Adipocyte (in vitro differentiated cells): Measurements from ENCODE around the gene BAG5.

Experiments
- DNase-seq: peaks from one replicate; pipeline ENCODE4 v3.0.0-alpha.2; 2015; ENCODE audit warnings: low read depth
- H3K27me3 ChIP-seq: replicated peaks from 2 replicates; pipeline ENCODE4 v1.7.0; 2013; ENCODE audit warnings: mild to moderate bottlenecking, low read length, moderate library complexity; ENCODE audit not compliant: control insufficient read depth, insufficient read depth
- H3K36me3 ChIP-seq: 2 replicates; pipeline ENCODE4 v1.7.0; 2013; ENCODE audit warnings: low read length, mild to moderate bottlenecking, moderate library complexity; ENCODE audit not compliant: control insufficient read depth, insufficient read depth, severe bottlenecking
- H3K4me1 ChIP-seq: 2 replicates; pipeline ENCODE4 v1.7.0; 2013; ENCODE audit warnings: mild to moderate bottlenecking, low read length, moderate library complexity; ENCODE audit not compliant: control insufficient read depth, insufficient read depth
- H3K4me3 ChIP-seq: 2 replicates; pipeline ENCODE4 v1.7.0; 2013; ENCODE audit warnings: mild to moderate bottlenecking, low read length, moderate library complexity
- H3K9ac ChIP-seq: 2 replicates; pipeline ENCODE4 v1.7.0; 2013; ENCODE audit warnings: mild to moderate bottlenecking, low read length, moderate library complexity
- H3K9me3 ChIP-seq: 2 replicates; pipeline ENCODE4 v1.7.0; 2013; ENCODE audit warnings: mild to moderate bottlenecking, low read length, moderate library complexity; ENCODE audit not compliant: control insufficient read depth

BAG5 gene

GRCh38 chr14:103544388-103545218 is 17.9 kb downstream of the BAG5 start:
- H3K36me3 ChIP-seq, result no peaks in the 10 kb centered on the region
- H3K4me3 ChIP-seq, result no peak overlapping the region
- H3K9me3 ChIP-seq, result no peaks in the 10 kb centered on the region
- peaks cover 54% of the 10 kb centered on the region for H3K4me1 ChIP-seq
- no peak for DNase-seq
- no peaks in the 10 kb centered on the region for H3K27me3 ChIP-seq
- H3K9ac ChIP-seq, result peak overlapping the region; percentile 8

GRCh38 chr14:103543721-103544387 is 18.6 kb downstream of the BAG5 start:
- Histone ChIP-seq H3K9ac (peak overlapping the region; percentile 82), H3K4me1 (peaks cover 59% of the 10 kb centered on the region), H3K27me3 (no peaks in the 10 kb centered on the region), H3K36me3 (no peaks in the 10 kb centered on the region), H3K9me3 (no peaks in the 10 kb centered on the region), H3K4me3 (no peak overlapping the region)
- no peak for DNase-seq

GRCh38 chr14:103543140-103543539 is 19.3 kb downstream of the BAG5 start:
- Histone ChIP-seq H3K4me1 (peaks cover 66% of the 10 kb centered on the region), H3K27me3 (no peaks in the 10 kb centered on the region), H3K4me3 (peak overlapping the region; percentile 33), H3K36me3 (no peaks in the 10 kb centered on the region), H3K9ac (peak overlapping the region; percentile 82), H3K9me3 (no peaks in the 10 kb centered on the region)
- DNase-seq, result no peak

GRCh38 chr14:103542605-103543088 is 19.8 kb downstream of the BAG5 start:
- Histone ChIP-seq H3K9me3 (no peaks in the 10 kb centered on the region), H3K27me3 (no peaks in the 10 kb centered on the region), H3K9ac (peak overlapping the region; percentile 82), H3K4me3 (peak overlapping the region; percentile 58), H3K36me3 (no peaks in the 10 kb centered on the region), H3K4me1 (peaks cover 71% of the 10 kb centered on the region)
- DNase-seq, result peak; percentile 25

GRCh38 chr14:103541709-103542604 is 20.5 kb downstream of the BAG5 start:
- H3K9ac ChIP-seq, result peak overlapping the region; percentile 82
- H3K27me3 ChIP-seq, result no peaks in the 10 kb centered on the region
- no peaks in the 10 kb centered on the region for H3K9me3 ChIP-seq
- H3K4me3 ChIP-seq, result peak overlapping the region; percentile 58
- peaks cover 77% of the 10 kb centered on the region for H3K4me1 ChIP-seq
- no peaks in the 10 kb centered on the region for H3K36me3 ChIP-seq
- DNase-seq, result no peak

GRCh38 chr14:103540821-103541708 is 21.4 kb downstream of the BAG5 start:
- peak overlapping the region; percentile 82 for H3K9ac ChIP-seq
- no peak overlapping the region for H3K4me3 ChIP-seq
- no peaks in the 10 kb centered on the region for H3K36me3 ChIP-seq
- DNase-seq, result no peak
- H3K27me3 ChIP-seq, result no peaks in the 10 kb centered on the region
- no peaks in the 10 kb centered on the region for H3K9me3 ChIP-seq
- H3K4me1 ChIP-seq, result peaks cover 79% of the 10 kb centered on the region

- no peak for DNase-seq
- Histone ChIP-seq H3K4me1 (peaks cover 80% of the 10 kb centered on the region), H3K36me3 (no peaks in the 10 kb centered on the region), H3K9ac (peak overlapping the region; percentile 82), H3K4me3 (no peak overlapping the region), H3K9me3 (no peaks in the 10 kb centered on the region), H3K27me3 (no peaks in the 10 kb centered on the region)
Measured at GRCh38 chr14:103539056-103539825, 23.2 kb downstream of the BAG5 start.

- no peak for DNase-seq
- H3K4me1 ChIP-seq, result peaks cover 73% of the 10 kb centered on the region
Measured at GRCh38 chr14:103538291-103539055, 24.0 kb downstream of the BAG5 start.

GRCh38 chr14:103537175-103537990 is 25.1 kb downstream of the BAG5 start:
- no peaks in the 10 kb centered on the region for H3K27me3 ChIP-seq
- no peaks in the 10 kb centered on the region for H3K36me3 ChIP-seq
- peak overlapping the region; percentile 56 for H3K9ac ChIP-seq
- H3K4me3 ChIP-seq, result no peak overlapping the region
- no peak for DNase-seq
- no peaks in the 10 kb centered on the region for H3K9me3 ChIP-seq
- peaks cover 62% of the 10 kb centered on the region for H3K4me1 ChIP-seq

More at GRCh38 chr14:103538291-103539055, 24.0 kb downstream of the BAG5 start:
- no peaks in the 10 kb centered on the region for H3K9me3 ChIP-seq
- no peaks in the 10 kb centered on the region for H3K27me3 ChIP-seq
- peak overlapping the region; percentile 38 for H3K9ac ChIP-seq
- no peaks in the 10 kb centered on the region for H3K36me3 ChIP-seq
- no peak overlapping the region for H3K4me3 ChIP-seq
